ENCODE data around the gene AQP6.

The AQP6 gene

GRCh38 chr12:49929581-49929980 is 43.2 kb upstream of the AQP6 start:
- Histone ChIP-seq H3K36me3 (replicated peaks; ENCODE audit: insufficient read depth, low read length) (no peaks in the 10 kb centered on the region), H4K20me1 (ENCODE audit: insufficient read depth, low read length) (no peaks in the 10 kb centered on the region), H3K27me3 (replicated peaks; ENCODE audit: insufficient read depth, low read length) (no peaks in the 10 kb centered on the region), H3K4me1 (ENCODE audit: low read length) (no peaks in the 10 kb centered on the region), H3K9me2 (replicated peaks; ENCODE audit: insufficient read depth, low read length) (no peaks in the 10 kb centered on the region), H3K9ac (ENCODE audit: low read length) (no peak overlapping the region), H3F3A (ENCODE audit: insufficient read depth, low read length) (no peaks in the 10 kb centered on the region), H3K27ac (ENCODE audit: low read length) (no peak overlapping the region), H3K4me3 (ENCODE audit: low read length) (no peak overlapping the region), H3K79me2 (ENCODE audit: low read length) (no peaks in the 10 kb centered on the region), H2AFZ (ENCODE audit: low read length) (no peak overlapping the region), H3K9me3 (replicated peaks; ENCODE audit: insufficient read depth, low read length) (no peaks in the 10 kb centered on the region), H3K4me2 (ENCODE audit: low read depth, low read length) (no peak overlapping the region)
- DNase-seq = no peak
- TF ChIP-seq EZH2 (optimal IDR thresholded peaks at IDR 0.05; ENCODE audit: low read depth, low read length) (no peak), EZH2phosphoT487 (IDR thresholded peaks at IDR 0.05; ENCODE audit: low read length) (no peak)

- Histone ChIP-seq H3K9me2 (replicated peaks; ENCODE audit: insufficient read depth, low read length) (no peaks in the 10 kb centered on the region), H3K9ac (ENCODE audit: low read length) (no peak overlapping the region), H3K79me2 (ENCODE audit: low read length) (no peaks in the 10 kb centered on the region), H3K4me3 (ENCODE audit: low read length) (no peak overlapping the region), H3K36me3 (replicated peaks; ENCODE audit: insufficient read depth, low read length) (no peaks in the 10 kb centered on the region), H4K20me1 (ENCODE audit: insufficient read depth, low read length) (no peaks in the 10 kb centered on the region), H3F3A (ENCODE audit: insufficient read depth, low read length) (no peaks in the 10 kb centered on the region), H3K4me2 (ENCODE audit: low read depth, low read length) (no peak overlapping the region), H3K9me3 (replicated peaks; ENCODE audit: insufficient read depth, low read length) (no peaks in the 10 kb centered on the region), H3K27me3 (replicated peaks; ENCODE audit: insufficient read depth, low read length) (no peaks in the 10 kb centered on the region), H3K27ac (ENCODE audit: low read length) (no peak overlapping the region), H3K4me1 (ENCODE audit: low read length) (no peaks in the 10 kb centered on the region), H2AFZ (ENCODE audit: low read length) (no peak overlapping the region)
- TF ChIP-seq EZH2phosphoT487 (IDR thresholded peaks at IDR 0.05; ENCODE audit: low read length) (no peak), EZH2 (optimal IDR thresholded peaks at IDR 0.05; ENCODE audit: low read depth, low read length) (no peak)
- TF ChIP-seq, protein P1, sequence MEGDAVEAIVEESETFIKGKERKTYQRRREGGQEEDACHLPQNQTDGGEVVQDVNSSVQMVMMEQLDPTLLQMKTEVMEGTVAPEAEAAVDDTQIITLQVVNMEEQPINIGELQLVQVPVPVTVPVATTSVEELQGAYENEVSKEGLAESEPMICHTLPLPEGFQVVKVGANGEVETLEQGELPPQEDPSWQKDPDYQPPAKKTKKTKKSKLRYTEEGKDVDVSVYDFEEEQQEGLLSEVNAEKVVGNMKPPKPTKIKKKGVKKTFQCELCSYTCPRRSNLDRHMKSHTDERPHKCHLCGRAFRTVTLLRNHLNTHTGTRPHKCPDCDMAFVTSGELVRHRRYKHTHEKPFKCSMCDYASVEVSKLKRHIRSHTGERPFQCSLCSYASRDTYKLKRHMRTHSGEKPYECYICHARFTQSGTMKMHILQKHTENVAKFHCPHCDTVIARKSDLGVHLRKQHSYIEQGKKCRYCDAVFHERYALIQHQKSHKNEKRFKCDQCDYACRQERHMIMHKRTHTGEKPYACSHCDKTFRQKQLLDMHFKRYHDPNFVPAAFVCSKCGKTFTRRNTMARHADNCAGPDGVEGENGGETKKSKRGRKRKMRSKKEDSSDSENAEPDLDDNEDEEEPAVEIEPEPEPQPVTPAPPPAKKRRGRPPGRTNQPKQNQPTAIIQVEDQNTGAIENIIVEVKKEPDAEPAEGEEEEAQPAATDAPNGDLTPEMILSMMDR (IDR thresholded peaks at IDR 0.05; ENCODE audit: low read length) = no peak
- no peak for DNase-seq
These were observed 42.0 kb upstream of the AQP6 start for GRCh38 chr12:49930515-49931288.

GRCh38 chr12:49932023-49932422 is 40.7 kb upstream of the AQP6 start:
- Histone ChIP-seq H3K9ac (ENCODE audit: low read length) (no peak overlapping the region), H3F3A (ENCODE audit: insufficient read depth, low read length) (no peaks in the 10 kb centered on the region), H3K4me3 (ENCODE audit: low read length) (no peak overlapping the region), H3K4me2 (ENCODE audit: low read depth, low read length) (no peak overlapping the region), H3K27me3 (replicated peaks; ENCODE audit: insufficient read depth, low read length) (no peaks in the 10 kb centered on the region), H3K9me3 (replicated peaks; ENCODE audit: insufficient read depth, low read length) (no peaks in the 10 kb centered on the region), H4K20me1 (ENCODE audit: insufficient read depth, low read length) (no peaks in the 10 kb centered on the region), H3K79me2 (ENCODE audit: low read length) (no peaks in the 10 kb centered on the region), H3K9me2 (replicated peaks; ENCODE audit: insufficient read depth, low read length) (no peaks in the 10 kb centered on the region), H2AFZ (ENCODE audit: low read length) (no peak overlapping the region), H3K36me3 (replicated peaks; ENCODE audit: insufficient read depth, low read length) (no peaks in the 10 kb centered on the region), H3K4me1 (ENCODE audit: low read length) (no peaks in the 10 kb centered on the region), H3K27ac (ENCODE audit: low read length) (no peak overlapping the region)
- DNase-seq = no peak
- TF ChIP-seq EZH2 (optimal IDR thresholded peaks at IDR 0.05; ENCODE audit: low read depth, low read length) (no peak), EZH2phosphoT487 (IDR thresholded peaks at IDR 0.05; ENCODE audit: low read length) (no peak)
- TF ChIP-seq, protein P1 (IDR thresholded peaks at IDR 0.05; ENCODE audit: low read length) = no peak

- Histone ChIP-seq H3K4me3 (ENCODE audit: low read length) (no peak overlapping the region), H4K20me1 (ENCODE audit: insufficient read depth, low read length) (no peaks in the 10 kb centered on the region), H3K4me1 (ENCODE audit: low read length) (no peaks in the 10 kb centered on the region), H2AFZ (ENCODE audit: low read length) (no peak overlapping the region), H3K27me3 (replicated peaks; ENCODE audit: insufficient read depth, low read length) (no peaks in the 10 kb centered on the region), H3K27ac (ENCODE audit: low read length) (no peak overlapping the region), H3K9me3 (replicated peaks; ENCODE audit: insufficient read depth, low read length) (no peaks in the 10 kb centered on the region), H3F3A (ENCODE audit: insufficient read depth, low read length) (no peaks in the 10 kb centered on the region), H3K36me3 (replicated peaks; ENCODE audit: insufficient read depth, low read length) (no peaks in the 10 kb centered on the region), H3K9me2 (replicated peaks; ENCODE audit: insufficient read depth, low read length) (no peaks in the 10 kb centered on the region), H3K4me2 (ENCODE audit: low read depth, low read length) (no peak overlapping the region), H3K79me2 (ENCODE audit: low read length) (no peaks in the 10 kb centered on the region), H3K9ac (ENCODE audit: low read length) (no peak overlapping the region)
- DNase-seq = no peak
- TF ChIP-seq EZH2phosphoT487 (IDR thresholded peaks at IDR 0.05; ENCODE audit: low read length) = no peak
- TF ChIP-seq, protein P1 (IDR thresholded peaks at IDR 0.05; ENCODE audit: low read length) = no peak
- TF ChIP-seq EZH2 (optimal IDR thresholded peaks at IDR 0.05; ENCODE audit: low read depth, low read length) = no peak
These were observed 40.1 kb upstream of the AQP6 start for GRCh38 chr12:49932533-49933130.
